HG03159 (cell line): ENCODE results near the gene PDPR.
A peak's percentile ranks its signal among the peaks of the same experiment; 100 is the strongest.
"Not testable (repeated sequence)": the region's sequence is repeated elsewhere in the genome, so short reads cannot be mapped to it uniquely, and the experiment has no call there.

Experiments
- ATAC-seq: cut with Tn5 transposase; IDR thresholded peaks from one replicate; pipeline ENCODE4 v1.9.1; 2021; ENCODE audit warnings: mild to moderate bottlenecking, moderate library complexity; ENCODE audit not compliant: unreplicated experiment

The PDPR gene

DNA sequence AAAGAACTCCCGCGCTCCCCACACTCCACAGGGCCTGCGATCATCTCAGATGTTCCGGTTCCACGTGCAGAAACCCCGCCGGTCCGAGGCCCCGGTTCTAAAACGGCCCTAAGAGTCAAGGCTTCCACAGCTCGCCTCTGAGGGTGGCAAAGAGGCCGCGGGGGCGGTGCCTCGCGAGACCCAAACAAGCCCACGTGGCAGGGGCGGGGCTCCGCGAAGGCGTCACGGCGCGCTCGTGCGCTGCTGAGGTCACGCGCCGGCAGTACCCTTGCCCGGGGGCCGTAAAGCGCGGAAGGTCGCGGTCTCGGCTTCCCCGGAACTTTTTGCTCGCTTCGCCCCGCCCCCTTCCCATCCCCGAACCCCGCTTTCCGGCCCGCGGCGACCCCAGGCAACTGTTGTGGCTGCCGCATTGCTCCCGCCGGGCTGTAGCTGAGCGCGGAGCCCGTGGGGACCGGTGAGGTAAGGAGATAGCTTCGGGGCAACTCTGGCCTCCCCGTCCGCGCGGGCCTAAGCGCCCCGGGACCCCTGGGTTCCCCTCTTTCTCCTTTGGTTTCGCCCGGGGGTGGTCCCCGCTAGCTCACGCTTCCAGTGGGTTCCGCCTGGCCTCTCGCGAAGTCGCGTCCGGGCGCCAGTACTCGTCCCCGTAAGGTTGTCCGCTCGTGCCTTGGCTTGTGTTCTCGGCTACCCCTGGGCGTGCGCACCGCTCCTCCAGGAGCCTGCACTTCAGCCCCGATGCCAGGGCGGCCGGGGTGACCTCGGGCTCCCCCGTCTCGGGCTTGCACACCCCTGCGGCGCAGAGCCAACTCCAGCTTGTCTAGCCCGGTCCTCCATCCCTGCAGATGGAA, at the start of gene PDPR:
PDPR (plus strand) TSS at position 351 of the 845 bp plus-strand sequence. CDS start 6,161 bp downstream, outside the sequence.
- ATAC-seq = peak; percentile 95

DNA sequence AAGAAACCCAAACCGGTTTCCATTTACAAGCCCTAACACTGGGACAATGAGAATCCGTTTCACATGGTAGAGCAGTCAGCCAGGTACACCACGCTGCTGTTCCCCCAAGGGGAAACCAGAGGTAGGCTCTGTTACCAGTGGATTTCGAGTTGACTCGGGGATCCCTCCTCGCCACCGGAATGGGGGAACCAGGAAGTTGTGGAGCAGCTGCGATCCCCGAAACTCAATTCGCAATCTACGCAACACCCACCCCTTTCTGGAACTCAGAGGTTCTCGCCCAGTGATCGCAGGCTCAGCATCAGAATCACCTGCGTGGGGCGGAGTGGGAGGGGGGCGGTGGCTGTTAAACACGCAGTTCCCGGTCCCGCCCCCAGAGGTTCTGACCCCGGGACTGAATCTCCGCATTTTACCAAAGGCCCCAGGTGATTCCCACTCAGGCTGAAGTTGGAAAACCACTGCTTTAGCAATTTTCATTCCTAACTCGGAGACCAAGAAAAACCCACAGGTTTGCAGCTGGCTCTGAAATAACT, 49.2 kb upstream of the PDPR start:
- ATAC-seq = peak; percentile 24

DNA sequence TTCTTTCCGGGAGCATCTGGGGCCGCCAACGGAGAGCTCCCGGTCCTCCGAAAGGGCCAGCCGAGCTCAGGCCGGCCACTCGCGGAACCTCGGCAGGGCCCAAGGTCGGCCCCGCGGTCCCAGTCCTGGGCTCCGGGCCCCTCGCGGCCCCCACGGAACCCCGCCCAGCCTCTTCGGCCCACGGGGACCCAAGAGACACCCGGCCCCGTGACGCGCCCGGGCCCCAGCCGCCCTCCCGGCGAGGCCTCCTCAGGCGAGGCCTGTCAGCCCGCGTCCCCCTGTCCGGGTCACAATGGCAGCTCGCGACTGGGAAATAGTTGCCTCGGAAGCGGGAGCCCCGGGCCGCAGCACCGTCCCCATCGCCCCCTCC, 48.8 kb upstream of the PDPR start:
- peak; percentile 25 for ATAC-seq

DNA sequence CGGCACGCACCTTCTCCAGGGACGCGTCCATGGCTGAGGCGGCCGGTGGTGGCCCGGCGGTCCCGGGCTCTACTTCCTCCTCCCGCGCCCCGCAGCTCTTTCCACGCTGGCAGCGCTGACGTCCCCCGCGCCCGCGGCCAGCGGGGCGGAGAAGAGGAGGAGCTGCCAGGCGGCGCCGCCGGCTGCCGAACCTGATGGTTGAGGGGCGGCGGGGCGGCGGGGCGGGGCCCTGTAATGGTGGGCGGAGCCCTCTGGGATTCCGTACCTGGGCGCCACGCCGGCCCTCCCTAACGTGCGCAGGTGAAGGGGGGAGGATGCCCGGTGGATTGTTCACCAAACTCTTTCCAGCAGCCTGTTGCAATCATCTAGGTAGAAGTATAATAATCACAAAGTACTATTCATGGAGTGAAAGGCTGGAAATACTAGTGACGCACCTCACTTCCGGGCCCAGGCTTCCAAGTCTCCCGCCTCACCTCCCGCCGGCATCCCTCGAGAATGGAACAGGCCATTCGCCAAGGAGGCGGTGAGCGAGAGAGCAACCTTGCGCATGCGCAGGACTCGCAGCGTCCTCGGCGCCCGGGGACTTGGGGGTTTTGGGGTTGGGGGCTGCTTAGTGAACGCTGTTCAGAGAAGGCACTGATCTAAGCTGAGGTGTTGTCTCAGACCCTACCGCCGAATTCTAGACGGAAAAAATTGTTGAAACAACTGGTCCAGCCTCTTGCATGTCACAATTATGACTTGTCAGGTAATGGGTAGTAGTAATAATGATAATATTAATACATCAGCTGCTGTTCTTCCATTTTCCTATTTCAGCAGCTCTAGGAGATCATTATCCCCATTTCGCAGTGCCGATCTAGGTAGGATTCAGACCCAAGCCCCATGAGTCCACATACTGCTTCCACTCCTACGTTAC, 48.1 kb upstream of the PDPR start:
- peak; percentile 88 for ATAC-seq

DNA sequence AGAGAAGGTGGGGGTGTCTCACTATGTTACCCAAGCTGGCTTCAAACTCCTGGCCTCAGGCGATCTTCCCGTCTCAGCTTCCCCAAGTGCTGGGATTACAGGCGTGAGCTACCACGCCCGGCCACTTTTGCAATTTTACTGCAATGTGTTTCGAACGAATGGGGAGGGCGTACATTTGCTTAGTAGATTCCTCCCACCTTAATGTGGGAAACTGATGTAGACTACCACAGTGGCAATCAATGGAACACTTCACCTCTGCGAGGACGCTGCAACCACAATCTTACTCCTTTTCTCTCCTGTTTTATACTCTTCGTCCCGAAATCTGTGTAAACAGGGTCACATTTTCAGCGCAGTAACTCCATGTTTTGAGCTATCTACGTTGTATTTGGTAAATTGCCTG, 47.4 kb upstream of the PDPR start:
- ATAC-seq = not testable (repeated sequence)

DNA sequence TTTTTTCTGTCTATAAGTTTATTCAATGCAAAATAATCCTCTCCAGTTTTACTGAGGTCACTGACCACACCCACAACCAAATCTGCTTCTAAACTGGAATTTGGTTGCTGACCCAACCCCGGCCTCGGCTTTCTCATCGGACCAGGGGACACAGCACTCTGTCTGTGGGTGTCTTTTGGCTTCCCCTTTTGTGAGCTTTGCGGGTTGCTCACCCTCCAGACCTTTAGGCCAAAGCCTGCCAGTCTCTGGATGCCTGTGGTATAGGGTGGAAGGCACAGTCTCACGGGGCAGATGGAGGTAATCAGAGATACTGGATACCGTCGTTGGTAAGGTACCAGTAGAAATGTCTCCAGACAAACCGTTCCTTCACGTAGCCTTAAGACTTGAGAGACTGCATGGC, 35.1 kb upstream of the PDPR start:
- ATAC-seq = not testable (repeated sequence)

DNA sequence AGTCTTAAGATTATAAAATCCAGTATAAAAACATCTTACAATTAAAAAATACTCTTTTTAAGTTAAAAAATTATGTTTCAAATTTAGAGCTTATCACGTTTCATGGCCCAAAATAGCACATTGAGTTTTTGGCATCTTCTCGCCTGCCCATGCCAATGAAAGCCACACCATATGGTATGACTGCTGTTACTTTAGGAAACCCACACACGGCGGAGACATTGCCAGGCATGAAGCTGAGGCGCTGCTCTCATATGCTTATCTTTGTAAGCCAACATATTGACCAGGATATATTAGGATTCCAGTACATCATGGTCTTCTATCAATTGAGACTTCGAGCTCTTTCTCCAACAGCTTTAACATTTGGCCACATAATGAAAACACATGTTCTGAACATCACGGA, 32.9 kb upstream of the PDPR start:
- not testable (repeated sequence) for ATAC-seq

DNA sequence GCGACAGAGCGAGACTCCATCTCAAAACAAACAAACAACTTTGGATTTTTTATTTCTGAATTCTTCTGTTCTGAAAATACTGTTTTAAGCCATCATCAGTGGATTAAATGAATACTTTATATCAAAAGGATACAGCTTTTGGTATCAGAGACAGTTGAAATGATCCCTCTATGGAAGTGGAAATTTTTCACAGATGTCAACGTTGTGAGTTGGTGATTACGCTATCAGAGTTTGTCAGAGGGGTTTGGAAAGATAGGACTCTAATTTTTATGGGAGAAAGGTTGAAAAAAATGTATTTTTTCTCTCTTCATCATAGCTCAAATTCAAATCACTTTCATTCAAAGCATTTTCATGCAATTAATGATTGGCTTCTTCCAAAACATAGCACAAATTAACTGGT, 30.2 kb upstream of the PDPR start:
- not testable (repeated sequence) for ATAC-seq

DNA sequence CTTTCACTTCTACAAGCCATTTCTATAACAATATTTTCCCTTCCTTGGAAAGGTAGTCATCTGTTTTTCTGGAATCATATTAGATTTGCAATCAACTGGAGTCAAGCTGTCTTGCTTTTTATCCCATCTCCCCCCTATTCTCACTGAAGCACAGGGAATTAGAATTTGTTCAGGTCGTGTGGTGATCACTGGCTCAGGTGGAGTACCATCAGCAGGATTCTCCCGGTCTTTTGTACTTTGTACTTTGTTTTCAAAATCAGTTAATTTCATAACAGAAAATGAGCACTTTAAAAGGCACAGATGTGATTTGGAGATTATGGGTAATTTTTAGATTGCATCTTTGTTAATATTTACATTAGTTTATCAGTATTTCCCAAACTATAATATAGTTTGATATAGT, 26.0 kb upstream of the PDPR start:
- not testable (repeated sequence) for ATAC-seq

DNA sequence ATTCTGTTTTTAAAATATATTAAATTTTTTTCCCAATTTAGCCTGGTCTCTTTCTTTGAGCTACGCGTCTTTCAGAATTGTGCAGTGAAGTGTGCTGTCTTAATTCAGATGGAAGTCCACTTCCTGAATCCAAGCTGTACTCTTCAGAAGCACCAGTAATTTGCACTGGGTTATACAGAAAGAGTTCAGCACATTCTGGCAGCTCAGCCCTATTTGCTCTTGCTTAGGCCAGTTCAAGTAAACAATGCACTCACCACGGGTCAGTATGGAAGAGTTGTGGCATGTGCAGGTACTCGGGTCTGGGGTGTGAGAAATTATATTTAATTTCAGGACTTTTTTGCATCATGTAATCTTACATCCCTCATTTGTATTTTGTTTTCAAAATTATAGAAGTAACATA, 25.3 kb upstream of the PDPR start:
- not testable (repeated sequence) for ATAC-seq

DNA sequence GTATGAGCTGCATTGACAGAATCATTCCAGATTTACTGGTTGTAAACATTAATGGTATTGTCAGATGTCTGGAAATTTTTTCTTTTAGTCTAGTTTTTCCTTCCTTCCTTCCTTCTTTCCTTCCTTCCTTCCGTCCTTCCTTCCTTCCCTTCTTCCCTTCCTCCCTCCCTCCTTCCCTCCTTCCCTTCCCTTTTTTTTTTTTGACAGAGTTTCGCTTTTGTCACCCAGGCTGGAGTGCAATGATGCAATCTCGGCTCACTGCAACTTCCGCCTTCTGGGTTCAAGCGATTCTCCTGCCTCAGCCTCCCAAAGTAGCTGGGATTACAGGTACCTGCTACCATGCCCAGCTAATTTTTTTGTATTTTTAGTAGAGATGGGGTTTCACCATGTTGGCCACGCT, 24.8 kb upstream of the PDPR start:
- ATAC-seq = not testable (repeated sequence)

DNA sequence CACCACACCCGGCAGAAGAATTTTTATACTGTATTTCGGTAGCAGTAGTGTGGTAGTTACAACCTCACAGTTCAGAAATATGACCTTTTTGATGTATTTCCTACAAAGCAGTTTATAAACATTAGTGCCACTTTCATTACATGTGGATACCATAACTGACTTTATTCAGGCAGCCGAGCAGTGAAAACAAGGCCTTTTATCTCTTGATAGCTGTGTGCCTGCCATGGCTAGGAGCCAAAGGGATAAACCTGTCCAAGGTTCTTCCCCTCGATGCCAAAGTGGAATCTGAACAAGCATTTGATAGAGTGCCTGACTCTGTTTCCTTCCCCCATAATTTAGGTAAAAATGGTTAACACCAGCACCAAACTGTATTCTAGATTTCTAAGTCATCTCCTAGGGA, 23.0 kb upstream of the PDPR start:
- not testable (repeated sequence) for ATAC-seq

DNA sequence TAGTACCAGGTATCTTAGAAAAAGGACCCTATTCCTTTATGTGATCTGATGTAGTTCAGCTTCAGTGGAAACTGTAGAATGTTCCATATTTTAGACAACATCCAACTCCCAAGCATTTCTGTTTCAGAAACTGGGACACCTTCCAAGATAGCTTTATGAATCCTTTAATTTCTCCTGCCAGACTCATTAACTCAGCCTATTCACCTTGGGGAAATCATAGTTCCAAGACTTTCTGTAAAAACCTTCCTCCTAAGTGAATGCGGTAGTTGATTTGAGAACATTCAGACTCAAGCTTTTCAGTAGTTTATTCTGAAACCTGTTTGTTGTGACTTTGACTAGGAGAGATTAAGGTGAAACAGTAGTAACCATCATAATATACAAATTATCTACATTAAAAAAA, 20.0 kb upstream of the PDPR start:
- ATAC-seq = not testable (repeated sequence)

DNA sequence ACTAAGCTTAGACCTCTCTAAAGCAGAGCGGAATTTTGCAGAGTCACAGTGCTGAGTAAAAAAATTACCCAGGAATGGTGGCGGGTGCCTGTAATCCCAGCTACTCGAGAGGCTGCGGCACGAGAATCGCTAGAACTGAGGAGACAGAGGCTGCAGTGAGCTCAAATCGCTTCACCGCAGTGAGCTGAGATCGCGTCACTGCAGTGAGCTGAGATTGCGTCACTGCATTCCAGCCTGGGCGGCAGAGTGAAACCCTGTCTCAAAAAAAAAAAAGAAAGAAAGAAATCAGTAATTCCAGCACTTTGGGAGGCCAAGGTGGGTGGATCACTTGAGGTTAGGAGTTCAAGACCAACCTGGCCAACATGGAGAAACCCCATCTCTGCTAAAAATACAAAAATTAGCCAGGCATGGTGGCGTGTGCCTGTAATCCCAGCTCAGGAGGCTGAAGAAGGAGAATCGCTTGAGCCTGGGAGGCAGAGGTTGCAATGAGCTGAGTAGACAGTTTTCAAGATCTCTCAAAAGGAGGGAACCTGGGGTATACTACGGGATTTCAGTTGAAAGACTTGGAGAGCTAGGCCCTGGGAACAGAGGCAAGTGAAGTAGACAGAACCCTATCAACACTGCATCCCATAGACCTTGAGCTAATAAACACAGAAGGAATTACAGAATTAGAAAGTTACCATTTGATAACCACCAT, 4.4 kb upstream of the PDPR start:
- not testable (repeated sequence) for ATAC-seq

DNA sequence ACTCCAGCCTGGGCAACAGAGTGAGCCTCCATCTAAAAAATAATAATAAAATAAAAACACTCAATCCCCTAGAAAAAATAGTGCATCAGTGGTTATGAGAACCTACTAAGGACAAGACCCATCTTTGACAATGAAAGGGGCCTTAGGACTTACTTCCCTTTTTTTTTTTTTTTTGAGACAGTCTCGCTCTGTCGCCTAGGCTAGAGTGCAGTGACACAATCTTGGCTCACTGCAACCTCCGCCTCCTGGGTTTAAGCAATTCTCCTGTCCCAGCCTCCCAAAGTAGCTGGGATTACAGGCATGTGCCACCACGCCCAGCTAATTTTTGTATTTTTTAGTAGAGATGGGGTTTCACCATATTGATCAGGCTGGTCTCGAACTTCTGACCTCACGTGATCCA, 2.0 kb upstream of the PDPR start:
- ATAC-seq = not testable (repeated sequence)

DNA sequence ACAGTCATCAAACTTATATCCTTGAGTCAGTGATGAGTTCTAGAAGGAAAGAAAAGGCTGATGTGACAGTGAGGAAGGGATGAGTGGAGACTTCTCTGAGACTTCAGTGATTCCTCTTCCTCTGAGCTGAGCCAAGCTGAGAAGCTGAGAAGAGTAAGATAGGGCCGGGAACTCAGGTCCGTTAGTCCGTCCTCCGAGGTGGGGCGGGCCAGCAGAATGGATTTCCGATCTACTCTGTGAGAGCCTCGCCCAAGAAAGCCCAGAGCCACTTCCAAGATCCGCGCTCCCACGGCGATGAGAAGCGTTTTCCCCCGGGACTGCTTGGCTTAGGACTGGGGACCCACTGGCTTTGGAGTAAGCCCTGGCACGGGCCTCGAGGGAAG, 542 bp upstream of the PDPR start:
- peak; percentile 21 for ATAC-seq

DNA sequence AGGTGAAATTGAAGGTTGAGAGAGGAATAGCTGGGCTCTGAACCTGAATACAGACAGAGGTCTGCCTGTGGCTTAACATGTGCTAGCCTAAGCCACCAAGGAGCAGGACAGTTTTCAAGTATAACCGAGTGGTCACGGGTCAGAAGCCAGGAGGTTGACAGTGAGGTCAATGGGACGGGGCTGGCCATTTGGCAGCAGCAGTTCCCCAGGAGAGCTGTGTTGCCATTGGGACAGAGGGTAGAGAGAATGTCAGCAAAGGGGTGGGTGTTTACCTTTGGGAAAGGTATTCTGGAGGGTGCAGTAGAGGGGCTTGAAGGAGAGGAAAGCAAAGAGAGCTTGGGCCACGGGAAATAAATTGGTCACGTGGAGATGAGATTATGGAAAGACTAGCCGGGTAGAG, 4.2 kb downstream of the PDPR start:
- not testable (repeated sequence) for ATAC-seq

DNA sequence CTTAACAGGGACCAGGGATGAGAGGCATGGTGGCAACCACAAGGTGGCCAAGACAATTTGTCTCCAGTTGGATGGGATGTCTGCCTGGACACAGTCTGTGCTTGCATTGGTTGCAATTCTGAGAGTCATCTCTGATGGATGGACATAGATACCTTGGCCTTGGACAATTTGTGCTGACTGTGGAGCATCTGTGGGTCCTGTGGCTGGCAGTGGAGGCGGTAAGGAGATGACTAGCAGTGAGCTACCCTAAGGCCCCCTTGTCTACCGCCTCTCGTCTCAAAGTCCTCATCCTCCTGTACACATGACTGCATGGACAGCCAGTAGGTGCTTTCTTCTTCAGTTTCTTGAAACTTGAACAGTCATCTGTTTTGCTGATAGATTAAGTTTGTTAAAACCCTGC, 4.6 kb downstream of the PDPR start:
- not testable (repeated sequence) for ATAC-seq

DNA sequence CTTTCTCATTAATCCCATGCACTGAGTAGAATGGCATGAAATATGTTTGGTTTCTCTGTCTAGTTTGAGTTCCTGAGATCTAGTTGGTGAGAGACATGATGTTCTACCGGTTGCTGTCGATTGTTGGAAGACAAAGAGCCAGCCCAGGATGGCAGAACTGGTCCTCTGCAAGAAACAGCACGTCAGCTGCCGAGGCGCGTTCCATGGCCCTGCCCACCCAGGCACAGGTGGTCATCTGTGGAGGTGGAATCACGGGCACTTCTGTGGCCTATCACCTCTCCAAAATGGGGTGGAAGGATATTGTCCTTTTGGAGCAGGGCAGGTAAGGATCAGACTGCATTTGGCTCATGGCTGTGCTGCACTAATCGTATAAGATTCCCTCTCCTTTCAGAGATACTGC, 6.3 kb downstream of the PDPR start:
- ATAC-seq = not testable (repeated sequence)

DNA sequence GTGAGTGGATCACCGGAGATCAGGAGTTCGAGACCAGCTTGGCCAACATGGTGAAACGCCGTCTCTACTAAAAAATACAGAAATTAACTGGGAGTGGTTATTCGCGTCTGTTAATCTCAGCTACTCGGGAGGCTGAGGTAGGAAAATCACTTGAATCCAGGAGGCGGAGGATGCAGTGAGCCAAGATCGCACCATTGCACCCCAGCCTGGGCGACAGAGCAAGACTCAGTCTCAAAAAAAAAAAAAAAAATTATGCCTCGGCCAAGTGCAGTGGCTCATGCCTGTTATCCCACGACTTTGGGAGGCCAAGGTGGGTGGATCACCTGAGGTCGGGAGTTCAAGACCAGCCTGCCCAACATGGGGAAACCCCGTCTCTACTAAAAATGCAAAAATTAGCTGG, 9.7 kb downstream of the PDPR start:
- not testable (repeated sequence) for ATAC-seq

DNA sequence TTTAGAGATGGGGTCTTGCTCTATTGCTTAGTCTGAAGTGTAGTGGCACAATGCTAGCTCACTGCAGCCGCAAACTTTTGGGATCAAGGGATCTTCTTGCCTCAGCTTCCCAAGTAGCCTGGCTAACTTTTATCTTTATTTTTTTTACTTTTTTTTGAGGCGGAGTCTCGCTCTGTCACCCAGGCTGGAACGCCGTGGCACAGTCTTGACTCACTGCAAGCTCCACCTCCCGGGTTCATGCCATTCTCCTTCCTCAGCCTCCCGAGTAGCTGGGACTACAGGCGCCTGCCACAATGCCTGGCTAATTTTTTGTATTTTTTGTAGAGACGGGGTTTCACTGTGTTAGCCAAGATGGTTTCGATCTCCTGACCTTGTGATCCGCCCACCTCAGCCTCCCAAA, 12.1 kb downstream of the PDPR start:
- ATAC-seq = not testable (repeated sequence)
